Measurements from ENCODE around the gene DLD. TPM values are rescaled to one million over a fixed set of nuclear protein-coding genes. Genes with fewer than 3 reads are reported as not detected.

Gene DLD
- total RNA-seq, 1 donor from 2014 or later: 60.3 TPM

GRCh38 chr7:107931740-107932515 is 40.9 kb downstream of the DLD start:
- no peak for DNase-seq (ENCODE audit: low spot score)
- Mint-ChIP-seq H3K4me1 (ENCODE audit: low read depth) (peaks cover 55% of the 10 kb centered on the region), H3K27me3 (ENCODE audit: low read depth) (no peaks in the 10 kb centered on the region), H3K9me3 (ENCODE audit: low read depth) (no peaks in the 10 kb centered on the region), H3K4me3 (ENCODE audit: unreplicated experiment) (no peak overlapping the region), H3K36me3 (ENCODE audit: low read depth) (peaks cover 53% of the 10 kb centered on the region), H3K27ac (ENCODE audit: unreplicated experiment) (peak overlapping the region; percentile 45)
- TF ChIP-seq, protein P1, sequence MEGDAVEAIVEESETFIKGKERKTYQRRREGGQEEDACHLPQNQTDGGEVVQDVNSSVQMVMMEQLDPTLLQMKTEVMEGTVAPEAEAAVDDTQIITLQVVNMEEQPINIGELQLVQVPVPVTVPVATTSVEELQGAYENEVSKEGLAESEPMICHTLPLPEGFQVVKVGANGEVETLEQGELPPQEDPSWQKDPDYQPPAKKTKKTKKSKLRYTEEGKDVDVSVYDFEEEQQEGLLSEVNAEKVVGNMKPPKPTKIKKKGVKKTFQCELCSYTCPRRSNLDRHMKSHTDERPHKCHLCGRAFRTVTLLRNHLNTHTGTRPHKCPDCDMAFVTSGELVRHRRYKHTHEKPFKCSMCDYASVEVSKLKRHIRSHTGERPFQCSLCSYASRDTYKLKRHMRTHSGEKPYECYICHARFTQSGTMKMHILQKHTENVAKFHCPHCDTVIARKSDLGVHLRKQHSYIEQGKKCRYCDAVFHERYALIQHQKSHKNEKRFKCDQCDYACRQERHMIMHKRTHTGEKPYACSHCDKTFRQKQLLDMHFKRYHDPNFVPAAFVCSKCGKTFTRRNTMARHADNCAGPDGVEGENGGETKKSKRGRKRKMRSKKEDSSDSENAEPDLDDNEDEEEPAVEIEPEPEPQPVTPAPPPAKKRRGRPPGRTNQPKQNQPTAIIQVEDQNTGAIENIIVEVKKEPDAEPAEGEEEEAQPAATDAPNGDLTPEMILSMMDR (IDR thresholded peaks at IDR 0.05): no peak

DNA sequence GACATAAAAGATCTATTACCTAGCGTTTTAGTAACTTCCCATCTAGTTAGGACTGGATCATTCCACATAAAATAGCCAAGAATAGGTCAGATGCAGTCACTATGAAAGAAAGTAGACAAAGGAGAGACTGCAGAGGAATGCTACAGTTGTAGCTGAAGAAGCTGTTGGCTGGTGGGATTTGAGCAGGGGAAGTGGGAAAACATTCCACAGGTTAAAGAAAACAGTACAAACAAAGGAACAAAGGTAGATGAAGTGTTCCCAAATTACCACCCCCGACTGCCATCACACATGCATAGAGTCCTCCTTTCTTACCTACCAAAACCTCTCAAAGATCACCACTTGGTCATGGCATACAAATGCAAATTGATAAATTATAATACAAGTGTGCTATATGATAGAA is 41.8 kb downstream of the DLD start:
- Mint-ChIP-seq H3K27me3 (ENCODE audit: low read depth) (no peaks in the 10 kb centered on the region), H3K36me3 (ENCODE audit: low read depth) (peaks cover 50% of the 10 kb centered on the region), H3K4me3 (ENCODE audit: unreplicated experiment) (no peak overlapping the region), H3K4me1 (ENCODE audit: low read depth) (peaks cover 57% of the 10 kb centered on the region), H3K27ac (ENCODE audit: unreplicated experiment) (peak overlapping the region; percentile 36), H3K9me3 (ENCODE audit: low read depth) (no peaks in the 10 kb centered on the region)
- no peak for DNase-seq (ENCODE audit: low spot score)
- TF ChIP-seq, protein P1 (IDR thresholded peaks at IDR 0.05): no peak

DNA sequence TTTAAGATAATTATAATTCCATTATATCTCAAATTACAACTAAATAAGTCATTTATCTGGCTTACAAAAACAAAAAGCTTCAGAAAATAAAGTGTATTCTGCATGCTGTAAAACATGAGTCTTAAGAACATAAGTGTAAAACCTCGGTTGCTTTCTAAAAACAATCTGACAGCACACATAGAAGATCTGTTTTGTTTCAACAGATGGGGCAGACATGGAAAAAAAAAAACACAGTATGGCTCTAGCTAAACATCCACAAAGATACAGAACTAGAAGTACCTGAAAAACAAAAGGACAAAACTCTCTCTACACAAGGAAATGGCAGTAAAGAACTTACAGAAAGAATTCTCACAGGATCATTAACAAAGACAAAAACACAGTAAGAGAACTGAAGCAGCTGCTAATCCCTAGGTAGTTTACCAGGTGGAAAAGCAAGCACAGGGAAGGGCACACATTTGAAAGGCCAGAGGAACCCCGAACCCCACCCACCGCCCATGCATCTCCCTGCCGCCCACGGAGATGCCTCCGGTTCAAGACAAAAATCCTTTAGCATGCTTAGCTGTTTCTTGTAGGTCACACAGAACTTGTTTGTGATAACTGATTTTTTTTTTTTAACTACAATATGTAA is 42.5 kb downstream of the DLD start:
- no peak overlapping the region for H3K4me3 Mint-ChIP-seq (ENCODE audit: unreplicated experiment)
- peaks cover 64% of the 10 kb centered on the region for H3K4me1 Mint-ChIP-seq (ENCODE audit: low read depth)
- H3K36me3 Mint-ChIP-seq (ENCODE audit: low read depth): peaks cover 48% of the 10 kb centered on the region
- TF ChIP-seq, protein P1 (IDR thresholded peaks at IDR 0.05): no peak
- no peak for DNase-seq (ENCODE audit: low spot score)
- peak overlapping the region; percentile 82 for H3K27ac Mint-ChIP-seq (ENCODE audit: unreplicated experiment)
- no peaks in the 10 kb centered on the region for H3K9me3 Mint-ChIP-seq (ENCODE audit: low read depth)
- H3K27me3 Mint-ChIP-seq (ENCODE audit: low read depth): no peaks in the 10 kb centered on the region

DNA sequence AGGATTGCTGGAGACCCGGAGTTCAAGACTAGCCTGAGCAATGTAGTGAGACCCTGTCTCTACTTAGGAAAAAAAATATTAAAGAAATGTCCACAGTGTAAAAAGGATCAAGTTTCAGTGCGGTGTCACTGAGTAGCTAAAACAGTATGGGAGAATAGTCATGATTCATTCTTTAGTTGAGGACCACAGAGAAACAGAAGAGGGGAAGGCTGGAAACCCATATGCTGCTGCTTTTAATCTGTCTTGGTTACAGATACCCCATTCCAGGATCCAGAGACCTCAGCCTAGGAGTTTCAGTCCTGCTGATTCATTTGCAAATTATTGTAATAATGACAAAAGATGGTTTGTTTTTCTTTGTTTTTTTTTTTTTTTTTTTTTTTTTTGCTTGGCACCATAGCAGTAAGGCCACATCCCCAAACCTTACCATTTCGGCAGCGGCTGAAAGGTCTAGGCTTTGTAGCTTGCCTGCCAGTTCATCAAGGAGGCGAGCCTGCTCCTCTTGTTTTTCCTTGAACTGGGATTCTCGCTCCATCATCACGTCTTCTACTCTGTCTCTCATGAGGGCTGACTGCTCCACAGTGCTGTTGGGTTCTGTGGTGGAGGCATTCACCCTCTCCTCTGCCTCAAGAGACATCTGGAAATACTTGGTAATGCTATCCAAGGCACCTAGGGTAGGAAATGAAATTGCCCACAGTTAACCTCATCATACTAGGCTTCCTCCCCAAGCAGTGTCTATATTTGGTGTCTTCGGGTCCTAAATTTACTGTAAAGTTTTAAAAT is 44.2 kb downstream of the DLD start:
- H3K27me3 Mint-ChIP-seq (ENCODE audit: low read depth): no peaks in the 10 kb centered on the region
- H3K4me3 Mint-ChIP-seq (ENCODE audit: unreplicated experiment): peak overlapping the region; percentile 25
- peaks cover 81% of the 10 kb centered on the region for H3K4me1 Mint-ChIP-seq (ENCODE audit: low read depth)
- peak overlapping the region; percentile 90 for H3K27ac Mint-ChIP-seq (ENCODE audit: unreplicated experiment)
- H3K36me3 Mint-ChIP-seq (ENCODE audit: low read depth): peaks cover 36% of the 10 kb centered on the region
- H3K9me3 Mint-ChIP-seq (ENCODE audit: low read depth): no peaks in the 10 kb centered on the region
- TF ChIP-seq, protein P1 (IDR thresholded peaks at IDR 0.05): no peak
- DNase-seq (ENCODE audit: low spot score): no peak

GRCh38 chr7:107936312-107936711 is 45.3 kb downstream of the DLD start:
- no peak overlapping the region for H3K27ac Mint-ChIP-seq (ENCODE audit: unreplicated experiment)
- H3K27me3 Mint-ChIP-seq (ENCODE audit: low read depth): no peaks in the 10 kb centered on the region
- DNase-seq (ENCODE audit: low spot score): no peak
- TF ChIP-seq, protein P1 (IDR thresholded peaks at IDR 0.05): no peak
- H3K9me3 Mint-ChIP-seq (ENCODE audit: low read depth): no peaks in the 10 kb centered on the region
- H3K4me3 Mint-ChIP-seq (ENCODE audit: unreplicated experiment): no peak overlapping the region
- H3K4me1 Mint-ChIP-seq (ENCODE audit: low read depth): peaks cover 91% of the 10 kb centered on the region
- peaks cover 36% of the 10 kb centered on the region for H3K36me3 Mint-ChIP-seq (ENCODE audit: low read depth)

All from chondrocyte (in vitro differentiated cells).